ENCODE data around the gene DLGAP3.

DNA sequence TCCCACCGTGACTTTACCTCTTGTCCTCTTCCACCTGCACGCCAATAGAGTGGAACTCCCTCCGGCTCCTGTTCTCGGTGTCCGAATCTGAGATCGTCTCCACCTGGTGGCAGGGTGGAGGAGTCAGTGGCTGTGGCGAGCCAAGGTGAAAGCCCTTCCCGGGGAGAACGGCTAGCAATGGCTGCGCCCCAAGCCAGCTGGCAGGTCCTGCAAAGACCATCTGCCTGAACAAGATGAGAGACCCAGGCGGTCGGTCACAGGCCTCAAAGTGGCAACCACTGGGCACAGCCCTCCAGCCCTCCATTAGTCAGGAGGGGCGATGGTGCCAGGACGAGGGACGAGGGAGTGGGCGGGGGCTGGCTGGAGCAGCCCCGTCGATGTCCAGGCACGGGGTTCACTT lies 44.5 kb downstream of the DLGAP3 start:
- TF ChIP-seq POLR2A (IDR thresholded peaks at IDR 0.05) (no peak), CTCF (IDR thresholded peaks at IDR 0.05) (no peak)

All from heart left ventricle (tissue), 13 donors.